Karpas-422 (cell line): ENCODE measurements around the gene CNTN2. TPM values are rescaled to one million over a fixed set of nuclear protein-coding genes. Genes with fewer than 3 reads are reported as not detected.

Source experiments
- DNase-seq: peaks from one replicate; pipeline ENCODE4 v3.0.0-alpha.2; 2015
- H2AFZ ChIP-seq: fragments of 200-600 bp; sonication (generic); 2 replicates; pipeline ENCODE4 v1.6.1; 2014; ENCODE audit warnings: antibody characterized with exemption, low read length, mixed read lengths
- H3K27ac ChIP-seq: fragments of 200-600 bp; sonication (generic); 2 replicates; pipeline ENCODE4 v1.5.1; 2014; ENCODE audit warnings: mild to moderate bottlenecking, low read length, moderate library complexity
- H3K27me3 ChIP-seq: fragments of 200-600 bp; sonication (generic); 2 replicates; pipeline ENCODE4 v1.6.1; 2014; ENCODE audit warnings: low read length, mixed read lengths
- H3K36me3 ChIP-seq: fragments of 200-600 bp; sonication (generic); 2 replicates; pipeline ENCODE4 v1.6.1; 2014; ENCODE audit warnings: low read length, mixed read lengths; ENCODE audit not compliant: insufficient read depth
- H3K4me1 ChIP-seq: fragments of 200-600 bp; sonication (generic); 2 replicates; pipeline ENCODE4 v1.6.1; 2014; ENCODE audit warnings: mild to moderate bottlenecking, low read length, mixed read lengths
- H3K4me2 ChIP-seq: fragments of 200-600 bp; sonication (generic); 2 replicates; pipeline ENCODE4 v1.6.1; 2014; ENCODE audit warnings: low read length, low read depth, mild to moderate bottlenecking; ENCODE audit not compliant: poor library complexity, severe bottlenecking
- H3K4me3 ChIP-seq: fragments of 200-600 bp; sonication (generic); 2 replicates; pipeline ENCODE4 v1.5.1; 2014; ENCODE audit warnings: mild to moderate bottlenecking, antibody characterized with exemption, low read length, mixed read lengths
- H3K79me2 ChIP-seq: fragments of 200-600 bp; sonication (generic); 2 replicates; pipeline ENCODE4 v1.6.1; 2014; ENCODE audit warnings: mild to moderate bottlenecking, low read length, mixed read lengths
- H3K9ac ChIP-seq: fragments of 200-600 bp; sonication (generic); 2 replicates; pipeline ENCODE4 v1.6.0; 2014; ENCODE audit warnings: low read length
- H3K9me2 ChIP-seq: fragments of 200-600 bp; sonication (generic), shearing (Covaris generic); replicated peaks from 2 replicates; pipeline ENCODE4 v1.6.0; 2014; ENCODE audit warnings: mild to moderate bottlenecking, low read length, moderate library complexity; ENCODE audit not compliant: insufficient read depth
- H3K9me3 ChIP-seq: fragments of 300-700, 200-600 bp; sonication (generic); 2 replicates; pipeline ENCODE4 v1.6.1; 2014; ENCODE audit warnings: low read length, mixed read lengths
- H4K20me1 ChIP-seq: fragments of 200-600 bp; sonication (generic); 2 replicates; pipeline ENCODE4 v1.6.1; 2014; ENCODE audit warnings: mild to moderate bottlenecking, antibody characterized with exemption, low read length, low read depth; ENCODE audit not compliant: insufficient read depth
- total RNA-seq: library from RNA; depleted of rRNA; stranded (reverse); fragments of >200 nt; shearing (Covaris generic); gene quantifications from 2 replicates; pipeline ENCODE4 v1.2.3, GENCODE V29; 2014; ENCODE audit warnings: low replicate concordance

CNTN2 gene
- total RNA-seq, 1 experiment from 2014 or later, result not detected

- no peaks in the 10 kb centered on the region for H3K9me3 ChIP-seq
- no peak overlapping the region for H3K4me3 ChIP-seq
- no peak overlapping the region for H3K4me2 ChIP-seq
- H2AFZ ChIP-seq, result no peak overlapping the region
- H3K9me2 ChIP-seq, result no peaks in the 10 kb centered on the region
- H4K20me1 ChIP-seq, result no peaks in the 10 kb centered on the region
- H3K79me2 ChIP-seq, result no peaks in the 10 kb centered on the region
- no peak overlapping the region for H3K27ac ChIP-seq
- H3K9ac ChIP-seq, result no peak overlapping the region
- H3K36me3 ChIP-seq, result no peaks in the 10 kb centered on the region
- no peaks in the 10 kb centered on the region for H3K4me1 ChIP-seq
- DNase-seq, result no peak
- H3K27me3 ChIP-seq, result no peaks in the 10 kb centered on the region; the same call in 1 of the 2 replicates
Measured at GRCh38 chr1:205052690-205053089, 9.7 kb downstream of the CNTN2 start.

DNA sequence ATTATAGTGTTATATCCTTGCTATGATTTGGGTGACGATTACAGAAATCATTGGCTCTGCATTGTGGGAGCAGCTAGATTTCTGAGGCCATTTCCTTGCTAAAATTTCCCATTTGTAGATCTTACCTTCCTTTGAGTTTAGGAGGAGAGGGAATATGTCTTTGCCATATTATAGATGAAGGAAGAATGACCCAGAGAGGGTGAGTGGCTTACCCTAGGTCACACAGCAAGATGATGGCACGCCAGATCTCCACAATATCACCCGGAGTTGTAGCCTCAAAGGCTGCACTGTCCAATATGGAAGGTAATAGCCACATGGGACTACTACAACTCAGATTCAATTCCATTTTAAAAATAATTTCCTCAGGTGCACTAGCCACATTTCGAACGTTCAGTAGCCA, 10.3 kb downstream of the CNTN2 start:
- Histone ChIP-seq H3K27ac (no peak overlapping the region), H2AFZ (no peak overlapping the region), H3K9me3 (no peaks in the 10 kb centered on the region), H3K9ac (no peak overlapping the region), H3K4me3 (no peak overlapping the region), H4K20me1 (no peaks in the 10 kb centered on the region), H3K4me2 (no peak overlapping the region), H3K36me3 (no peaks in the 10 kb centered on the region), H3K9me2 (no peaks in the 10 kb centered on the region), H3K27me3 (no peaks in the 10 kb centered on the region; the same call in 1 of the 2 replicates), H3K4me1 (no peaks in the 10 kb centered on the region), H3K79me2 (no peaks in the 10 kb centered on the region)
- no peak for DNase-seq

DNA sequence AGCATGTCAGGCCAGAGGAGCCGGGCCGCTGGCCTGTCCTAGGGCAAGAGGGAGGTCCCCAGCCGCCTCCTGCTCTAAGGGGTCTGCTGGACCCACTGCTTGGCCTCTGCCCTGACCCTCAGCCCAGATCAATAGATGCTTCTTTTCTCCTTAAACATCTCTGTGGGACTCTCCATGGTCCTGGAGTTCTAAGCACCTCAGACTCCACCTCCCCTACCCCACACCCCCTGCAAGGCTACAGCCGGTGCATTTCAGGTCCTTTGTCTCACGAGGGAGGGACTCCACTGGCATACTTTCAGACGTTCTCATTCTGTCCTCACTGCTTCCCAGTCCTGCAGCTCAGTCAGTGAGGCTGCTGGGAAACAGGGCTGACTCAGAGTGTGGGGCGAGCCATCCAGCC, 11.0 kb downstream of the CNTN2 start:
- no peaks in the 10 kb centered on the region for H3K4me1 ChIP-seq
- H3K79me2 ChIP-seq, result no peaks in the 10 kb centered on the region
- H3K27ac ChIP-seq, result no peak overlapping the region
- DNase-seq, result no peak
- H4K20me1 ChIP-seq, result no peaks in the 10 kb centered on the region
- H3K4me2 ChIP-seq, result no peak overlapping the region
- H3K27me3 ChIP-seq, result no peaks in the 10 kb centered on the region; the same call in 1 of the 2 replicates
- no peaks in the 10 kb centered on the region for H3K9me2 ChIP-seq
- no peak overlapping the region for H3K4me3 ChIP-seq
- no peaks in the 10 kb centered on the region for H3K9me3 ChIP-seq
- no peak overlapping the region for H2AFZ ChIP-seq
- H3K36me3 ChIP-seq, result no peaks in the 10 kb centered on the region
- H3K9ac ChIP-seq, result no peak overlapping the region

DNA sequence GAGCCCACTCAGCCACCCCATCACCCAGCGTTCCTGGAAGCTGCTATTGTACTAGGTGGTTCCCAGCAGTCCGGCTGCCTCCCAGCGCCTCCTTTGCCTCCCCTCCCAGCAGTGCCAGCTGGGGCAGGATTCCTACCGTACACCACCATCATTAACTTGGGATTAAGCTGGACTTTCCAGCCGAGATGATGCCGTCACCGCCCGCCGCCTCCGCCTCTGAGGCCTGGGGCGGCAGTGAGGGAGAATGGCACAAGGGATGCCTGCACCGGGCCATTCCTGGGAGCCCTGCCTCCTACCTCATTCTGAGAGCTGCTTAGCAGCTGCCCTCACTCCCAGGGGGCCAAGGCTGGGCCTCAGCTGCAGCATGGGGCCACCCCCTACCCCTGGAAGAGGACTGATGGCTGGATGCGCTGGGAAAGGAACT, 13.2 kb downstream of the CNTN2 start:
- DNase-seq, result no peak

DNA sequence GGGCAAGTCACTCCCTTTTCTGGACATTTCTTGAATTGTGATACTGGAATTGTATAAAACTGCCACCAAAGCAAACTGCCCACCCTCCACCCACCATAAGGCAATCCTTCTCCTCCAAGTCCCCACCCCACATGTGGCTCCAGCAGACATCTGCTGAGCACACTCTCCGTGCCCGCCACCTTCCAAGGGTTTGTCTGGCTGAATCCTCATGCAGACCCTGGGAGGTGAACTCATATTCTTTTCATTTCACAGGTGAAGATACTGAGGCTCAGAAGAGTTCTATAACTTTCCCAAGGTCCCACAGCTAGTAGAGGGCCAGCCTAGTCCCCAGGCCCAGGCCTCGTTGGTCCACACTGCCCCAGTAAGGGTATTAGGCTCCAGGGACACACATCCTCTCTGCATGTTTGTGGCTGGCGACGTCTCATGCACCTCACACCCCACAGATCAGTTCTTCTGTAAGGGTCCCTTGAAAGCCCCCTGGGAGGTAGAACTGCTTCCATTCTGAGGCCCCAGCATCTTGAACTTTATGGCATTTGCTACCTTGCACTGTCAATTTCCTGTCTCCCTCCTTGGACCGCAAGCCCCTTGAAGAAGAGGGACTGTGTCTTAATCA, 14.1 kb downstream of the CNTN2 start:
- Histone ChIP-seq H3K9me3 (no peaks in the 10 kb centered on the region), H4K20me1 (no peaks in the 10 kb centered on the region), H3K36me3 (no peaks in the 10 kb centered on the region), H3K27ac (no peak overlapping the region), H3K4me1 (no peaks in the 10 kb centered on the region), H3K79me2 (no peaks in the 10 kb centered on the region), H2AFZ (no peak overlapping the region), H3K9me2 (no peaks in the 10 kb centered on the region), H3K4me3 (no peak overlapping the region), H3K27me3 (no peaks in the 10 kb centered on the region), H3K9ac (no peak overlapping the region), H3K4me2 (no peak overlapping the region)
- no peak for DNase-seq

More for the DNA sequence above, 13.2 kb downstream of the CNTN2 start:
- Histone ChIP-seq H3K4me1 (no peaks in the 10 kb centered on the region), H3K4me3 (no peak overlapping the region), H3K36me3 (no peaks in the 10 kb centered on the region), H3K9ac (no peak overlapping the region), H2AFZ (no peak overlapping the region), H3K9me3 (no peaks in the 10 kb centered on the region), H3K27me3 (no peaks in the 10 kb centered on the region), H4K20me1 (no peaks in the 10 kb centered on the region), H3K4me2 (no peak overlapping the region), H3K9me2 (no peaks in the 10 kb centered on the region), H3K27ac (no peak overlapping the region), H3K79me2 (no peaks in the 10 kb centered on the region)

GRCh38 chr1:205057808-205058575, 15.0 kb downstream of the CNTN2 start:
- Histone ChIP-seq H3K27me3 (no peaks in the 10 kb centered on the region), H3K4me3 (no peak overlapping the region), H4K20me1 (no peaks in the 10 kb centered on the region), H3K4me1 (no peaks in the 10 kb centered on the region), H2AFZ (no peak overlapping the region), H3K4me2 (no peak overlapping the region), H3K79me2 (no peaks in the 10 kb centered on the region), H3K27ac (no peak overlapping the region), H3K9ac (no peak overlapping the region), H3K36me3 (no peaks in the 10 kb centered on the region), H3K9me3 (no peaks in the 10 kb centered on the region), H3K9me2 (no peaks in the 10 kb centered on the region)
- DNase-seq, result no peak

GRCh38 chr1:205058853-205059252, 15.8 kb downstream of the CNTN2 start:
- Histone ChIP-seq H3K27ac (no peak overlapping the region), H3K36me3 (no peaks in the 10 kb centered on the region), H3K9ac (no peak overlapping the region), H3K9me2 (no peaks in the 10 kb centered on the region), H3K79me2 (no peaks in the 10 kb centered on the region), H3K4me1 (no peaks in the 10 kb centered on the region), H3K9me3 (no peaks in the 10 kb centered on the region), H2AFZ (no peak overlapping the region), H3K4me3 (no peak overlapping the region), H3K4me2 (no peak overlapping the region), H3K27me3 (no peaks in the 10 kb centered on the region), H4K20me1 (no peaks in the 10 kb centered on the region)
- no peak for DNase-seq

- Histone ChIP-seq H3K79me2 (no peaks in the 10 kb centered on the region), H3K4me3 (no peak overlapping the region), H3K4me1 (no peaks in the 10 kb centered on the region), H2AFZ (no peak overlapping the region), H4K20me1 (no peaks in the 10 kb centered on the region), H3K27me3 (no peaks in the 10 kb centered on the region), H3K9me2 (no peaks in the 10 kb centered on the region), H3K27ac (no peak overlapping the region), H3K9me3 (no peaks in the 10 kb centered on the region), H3K36me3 (no peaks in the 10 kb centered on the region), H3K9ac (no peak overlapping the region), H3K4me2 (no peak overlapping the region)
- no peak for DNase-seq
Measured at GRCh38 chr1:205059660-205060059, 16.6 kb downstream of the CNTN2 start.
